Activated naive CD8-positive, alpha-beta T cell treated with anti-CD3 and anti-CD28 coated beads, Interleukin-2, amount 10 ng/mL, durations not matched to agents 7 days and 5 days (primary cell): ENCODE measurements around the gene MESP2. TPM values are rescaled to one million over a fixed set of nuclear protein-coding genes. Genes with fewer than 3 reads are reported as not detected.
A peak's percentile ranks its signal among the peaks of the same experiment; 100 is the strongest.

Experiments
- ATAC-seq: fragments of 150-1000 bp; cut with Tn5 transposase; one replicate; pipeline ENCODE4 v1.10.0; 2021; ENCODE audit warnings: low read depth, moderate library complexity
- POLR2A ChIA-PET: fragments of 350-600 bp; sonication (Branson Sonifier 250); formaldehyde crosslinking; loops from one replicate; lab custom pipeline; 2021; ENCODE audit warnings: antibody characterized with exemption; lab: Charles Lee
- DNase-seq: peaks from one replicate; pipeline ENCODE4 v3.0.0; 2021
- H3K27ac Mint-ChIP-seq: one replicate; pipeline ENCODE4 v1.8.0; 2022; ENCODE audit warnings: mild to moderate bottlenecking, mixed read lengths
- H3K27me3 Mint-ChIP-seq: one replicate; pipeline ENCODE4 v1.8.0; 2022; ENCODE audit warnings: mild to moderate bottlenecking, moderate library complexity, mixed read lengths
- H3K36me3 Mint-ChIP-seq: one replicate; pipeline ENCODE4 v1.8.0; 2021; ENCODE audit warnings: mild to moderate bottlenecking, mixed read lengths
- H3K4me1 Mint-ChIP-seq: one replicate; pipeline ENCODE4 v1.8.0; 2021; ENCODE audit warnings: mixed read lengths
- H3K4me3 Mint-ChIP-seq: one replicate; pipeline ENCODE4 v1.8.0; 2022; ENCODE audit warnings: mild to moderate bottlenecking, moderate library complexity, mixed read lengths
- H3K9me3 Mint-ChIP-seq: one replicate; pipeline ENCODE4 v1.8.0; 2021; ENCODE audit warnings: mixed read lengths
- total RNA-seq, 2 experiments: library from RNA; stranded (reverse); gene quantifications; one replicate each; pipeline ENCODE4 v1.2.3, GENCODE V29; 2021

MESP2 gene
- total RNA-seq, 2 experiments from 2014 or later, result not detected

DNA sequence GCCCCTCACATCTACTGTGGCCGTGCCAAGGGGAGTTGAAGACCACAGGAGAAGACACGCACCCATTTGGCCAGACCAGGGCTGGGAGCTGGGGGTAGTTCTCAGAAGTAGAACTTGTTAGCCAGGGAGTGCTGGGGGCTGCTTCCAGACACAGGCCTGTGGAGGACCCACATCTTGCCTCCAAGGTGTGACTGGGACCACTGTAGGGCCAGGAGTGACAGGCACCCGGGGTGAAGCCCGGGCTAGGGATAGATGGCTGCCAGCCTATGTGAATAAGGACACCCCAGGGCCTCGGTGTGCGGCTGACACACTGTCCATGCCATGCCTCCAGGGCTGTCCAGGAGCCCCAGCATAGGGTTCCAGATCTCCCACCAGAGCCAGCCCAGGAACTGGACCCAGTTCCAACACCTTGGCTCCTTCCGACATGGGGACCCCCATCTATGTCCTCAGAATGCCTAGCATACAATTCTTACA is 36.8 kb downstream of the MESP2 start:
- peaks cover 2% of the 10 kb centered on the region for H3K4me1 Mint-ChIP-seq
- DNase-seq (no peak), ATAC-seq (no peak)
- H3K4me3 Mint-ChIP-seq, result no peak overlapping the region
- H3K27ac Mint-ChIP-seq, result no peak overlapping the region
- H3K27me3 Mint-ChIP-seq, result peaks cover 32% of the 10 kb centered on the region
- H3K9me3 Mint-ChIP-seq, result no peaks in the 10 kb centered on the region
- peaks cover 7% of the 10 kb centered on the region for H3K36me3 Mint-ChIP-seq
- POLR2A ChIA-PET, result no interaction called here

DNA sequence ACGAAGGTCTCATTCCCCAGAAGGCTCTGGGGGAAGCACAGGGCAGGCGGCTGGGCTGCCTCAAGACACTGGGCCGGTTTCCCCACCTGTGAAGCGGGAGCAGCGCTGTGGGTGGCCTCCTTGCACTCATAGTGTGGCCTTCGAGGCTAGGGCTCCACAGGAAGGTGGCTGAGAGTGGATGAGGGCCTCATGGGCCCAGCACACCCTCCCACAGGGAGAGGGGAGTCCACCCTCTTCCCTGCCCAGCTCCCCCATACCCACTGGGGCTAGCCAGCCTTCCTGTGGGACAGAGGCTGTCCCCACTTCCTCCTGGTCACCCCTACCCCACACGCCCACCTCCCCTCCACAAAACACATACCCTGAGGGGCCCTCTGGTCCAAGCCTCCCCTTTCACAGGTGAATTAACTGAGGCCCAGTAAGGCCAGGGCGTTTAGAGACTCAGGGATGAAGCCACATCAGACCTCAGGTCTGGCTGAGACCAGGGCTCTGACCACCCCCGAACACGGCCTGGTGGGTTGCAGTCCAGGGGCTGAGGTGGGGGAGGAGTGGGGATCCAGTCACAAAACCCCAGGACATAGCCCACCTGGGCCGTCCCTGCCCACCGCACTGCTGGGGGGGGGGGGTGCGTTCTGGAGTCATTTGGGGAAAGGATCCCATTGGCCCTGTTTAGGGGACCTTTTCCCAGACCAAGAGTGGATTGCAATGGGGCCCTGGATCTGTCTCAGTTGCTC is 37.4 kb downstream of the MESP2 start:
- POLR2A ChIA-PET, result no interaction called here
- Mint-ChIP-seq H3K9me3 (no peaks in the 10 kb centered on the region), H3K27me3 (peaks cover 37% of the 10 kb centered on the region), H3K4me1 (peaks cover 2% of the 10 kb centered on the region), H3K36me3 (peaks cover 7% of the 10 kb centered on the region), H3K4me3 (no peak overlapping the region), H3K27ac (no peak overlapping the region)
- ATAC-seq (no peak), DNase-seq (no peak)

DNA sequence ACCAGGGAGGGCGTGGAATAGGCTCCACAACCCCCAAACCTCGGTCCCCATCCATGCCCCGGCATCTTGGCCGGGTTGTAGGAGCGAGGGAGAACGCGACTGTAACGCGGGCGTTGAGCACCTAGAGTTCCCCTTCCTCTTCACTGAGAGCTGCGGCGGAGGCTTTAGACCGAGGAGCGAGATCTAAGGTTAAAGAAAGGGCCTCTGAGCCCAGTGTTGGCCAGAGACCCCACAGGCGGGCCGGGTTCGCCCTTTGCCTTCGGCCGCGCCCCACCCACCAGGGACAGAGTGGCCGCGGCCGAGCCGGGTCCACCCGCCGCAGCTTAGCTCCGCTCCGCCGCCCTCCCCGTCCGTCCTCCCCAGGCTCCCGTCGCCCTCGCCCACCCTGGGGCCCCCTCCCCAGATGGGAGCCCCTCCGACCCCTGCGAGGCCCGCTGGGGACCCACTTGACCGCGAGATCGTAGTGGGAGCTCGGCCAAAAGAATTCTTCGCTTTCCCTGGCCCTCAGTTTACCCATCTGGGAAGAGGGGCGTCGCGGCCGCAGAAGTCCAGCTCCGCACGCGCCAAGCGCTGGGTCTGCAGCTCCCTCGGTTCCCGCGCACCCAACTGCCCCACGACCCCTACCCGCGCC is 38.1 kb downstream of the MESP2 start:
- Mint-ChIP-seq H3K9me3 (no peaks in the 10 kb centered on the region), H3K4me1 (peaks cover 2% of the 10 kb centered on the region), H3K36me3 (peaks cover 7% of the 10 kb centered on the region), H3K27me3 (peaks cover 37% of the 10 kb centered on the region), H3K4me3 (peak overlapping the region; percentile 41), H3K27ac (no peak overlapping the region)
- POLR2A ChIA-PET, result no interaction called here
- ATAC-seq (no peak), DNase-seq (no peak)

DNA sequence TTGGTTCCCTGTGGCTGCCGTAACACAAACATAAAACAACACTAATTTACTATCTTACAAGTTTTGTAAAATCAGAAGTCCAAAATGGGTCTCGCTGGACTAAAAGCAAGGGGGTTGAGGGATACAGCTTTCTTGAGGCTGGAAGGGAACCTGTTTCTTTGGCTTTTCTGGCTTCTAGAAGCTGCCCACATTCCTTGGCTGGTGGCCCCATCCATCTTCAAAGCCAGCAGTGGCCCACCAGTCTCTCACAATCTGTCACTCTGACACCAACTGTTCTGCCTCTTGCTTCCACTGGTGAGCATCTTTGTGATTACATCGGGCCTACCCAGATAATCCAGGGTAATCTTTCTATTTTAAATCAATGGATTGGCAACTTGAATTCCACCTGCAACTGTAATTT is 39.6 kb downstream of the MESP2 start:
- H3K4me1 Mint-ChIP-seq, result peaks cover 2% of the 10 kb centered on the region
- ATAC-seq, result no peak
- H3K9me3 Mint-ChIP-seq, result no peaks in the 10 kb centered on the region
- H3K4me3 Mint-ChIP-seq, result peak overlapping the region; percentile 64
- peaks cover 7% of the 10 kb centered on the region for H3K36me3 Mint-ChIP-seq
- no peak overlapping the region for H3K27ac Mint-ChIP-seq
- DNase-seq, result no peak
- POLR2A ChIA-PET, result no interaction called here
- peaks cover 40% of the 10 kb centered on the region for H3K27me3 Mint-ChIP-seq

DNA sequence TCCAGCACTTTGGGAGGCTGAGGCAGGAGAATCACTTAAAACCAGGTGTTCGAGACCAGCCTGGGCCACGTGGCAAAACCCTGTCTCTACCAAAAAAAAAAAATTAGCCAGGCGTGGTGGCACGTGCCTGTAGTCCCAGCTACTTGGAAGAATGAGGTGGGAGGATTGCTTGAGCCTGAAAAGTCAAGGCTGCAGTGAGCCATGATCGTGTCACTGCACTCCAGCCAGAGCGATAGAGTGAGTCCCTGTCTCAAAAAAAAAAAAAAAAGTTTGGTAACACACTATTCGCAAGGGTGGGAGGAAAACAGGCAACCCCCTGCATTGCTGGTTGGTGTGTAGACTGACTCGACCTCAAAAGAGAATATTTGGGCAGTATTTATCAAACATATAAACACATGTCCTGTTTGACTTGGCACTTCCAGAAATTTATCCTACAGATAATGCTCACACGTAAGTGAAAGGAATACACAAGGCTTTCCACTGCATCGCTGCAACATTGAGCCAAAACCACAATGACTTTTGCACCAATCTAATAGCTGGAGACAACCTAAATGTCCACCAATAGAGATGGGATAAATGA is 41.7 kb downstream of the MESP2 start:
- no peak overlapping the region for H3K27ac Mint-ChIP-seq
- peaks cover 2% of the 10 kb centered on the region for H3K4me1 Mint-ChIP-seq
- DNase-seq (no peak), ATAC-seq (no peak)
- H3K4me3 Mint-ChIP-seq, result no peak overlapping the region
- H3K27me3 Mint-ChIP-seq, result peaks cover 53% of the 10 kb centered on the region
- H3K36me3 Mint-ChIP-seq, result peaks cover 7% of the 10 kb centered on the region
- POLR2A ChIA-PET, result no interaction called here
- no peaks in the 10 kb centered on the region for H3K9me3 Mint-ChIP-seq

- Mint-ChIP-seq H3K9me3 (no peaks in the 10 kb centered on the region), H3K4me1 (peaks cover 2% of the 10 kb centered on the region), H3K36me3 (peaks cover 7% of the 10 kb centered on the region), H3K27me3 (peaks cover 53% of the 10 kb centered on the region), H3K4me3 (no peak overlapping the region), H3K27ac (no peak overlapping the region)
- DNase-seq, result no peak
- ATAC-seq, result no peak
- POLR2A ChIA-PET, result no interaction called here
Measured at GRCh38 chr15:89818287-89818686, 42.2 kb downstream of the MESP2 start.

DNA sequence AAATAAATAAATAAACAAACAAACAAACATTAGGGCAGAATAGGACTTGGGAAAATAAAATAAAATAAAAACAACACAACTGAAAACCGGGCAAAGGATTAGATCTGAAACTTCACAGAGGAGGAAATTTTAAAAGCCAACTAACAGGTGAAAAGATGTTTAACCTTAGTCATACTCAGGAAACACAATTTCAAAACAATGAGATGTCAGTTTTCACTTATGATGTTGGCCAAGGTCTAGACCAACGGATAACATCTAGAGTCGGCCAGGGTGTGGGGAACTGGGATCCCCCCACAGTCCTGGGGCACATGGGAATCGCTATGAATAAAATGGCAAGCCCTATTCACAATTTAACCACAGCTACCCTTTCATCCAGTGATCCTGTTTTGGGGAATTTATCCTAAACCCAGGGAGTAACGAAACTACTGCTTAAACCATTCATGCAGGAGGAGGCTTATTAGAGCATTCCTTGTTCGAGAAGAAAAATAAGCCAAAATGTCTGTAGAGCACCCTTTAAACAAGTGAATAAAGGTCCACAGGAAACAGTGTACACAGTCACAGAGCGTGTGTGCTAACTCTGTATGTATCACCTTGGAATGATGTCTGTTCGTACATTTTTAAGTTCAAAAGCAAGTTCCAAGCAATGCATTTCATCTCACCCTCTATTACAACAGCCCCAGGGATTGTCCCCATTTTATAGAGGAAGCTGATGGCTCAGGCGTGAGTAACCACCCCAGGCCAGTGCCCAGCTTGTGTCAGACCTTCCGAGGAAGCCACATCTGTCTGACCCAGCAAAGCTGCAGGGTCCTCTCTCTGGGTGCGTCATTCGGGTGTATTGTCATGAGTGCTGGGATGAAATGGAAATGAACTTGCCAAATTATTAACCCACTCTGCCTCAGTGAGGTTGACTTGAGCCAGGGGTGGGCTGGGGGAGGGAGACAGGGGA is 44.8 kb downstream of the MESP2 start:
- H3K36me3 Mint-ChIP-seq, result peaks cover 1% of the 10 kb centered on the region
- H3K27ac Mint-ChIP-seq, result no peak overlapping the region
- no peak overlapping the region for H3K4me3 Mint-ChIP-seq
- ATAC-seq (no peak), DNase-seq (no peak)
- H3K4me1 Mint-ChIP-seq, result peaks cover 1% of the 10 kb centered on the region
- POLR2A ChIA-PET, result no interaction called here
- H3K9me3 Mint-ChIP-seq, result no peaks in the 10 kb centered on the region
- H3K27me3 Mint-ChIP-seq, result peaks cover 41% of the 10 kb centered on the region

- H3K4me1 Mint-ChIP-seq, result peaks cover 1% of the 10 kb centered on the region
- POLR2A ChIA-PET, result no interaction called here
Measured at GRCh38 chr15:89822026-89822425, 45.9 kb downstream of the MESP2 start.

GRCh38 chr15:89822611-89822950 is 46.4 kb downstream of the MESP2 start:
- H3K27me3 Mint-ChIP-seq, result peaks cover 24% of the 10 kb centered on the region
- ATAC-seq (no peak), DNase-seq (no peak)
- no peak overlapping the region for H3K27ac Mint-ChIP-seq
- peaks cover 1% of the 10 kb centered on the region for H3K4me1 Mint-ChIP-seq
- H3K9me3 Mint-ChIP-seq, result no peaks in the 10 kb centered on the region
- POLR2A ChIA-PET, result no interaction called here
- H3K36me3 Mint-ChIP-seq, result no peaks in the 10 kb centered on the region
- H3K4me3 Mint-ChIP-seq, result no peak overlapping the region

More at GRCh38 chr15:89822026-89822425, 45.9 kb downstream of the MESP2 start:
- ATAC-seq (no peak), DNase-seq (no peak)
- Mint-ChIP-seq H3K36me3 (no peaks in the 10 kb centered on the region), H3K27ac (no peak overlapping the region), H3K4me3 (no peak overlapping the region), H3K9me3 (no peaks in the 10 kb centered on the region), H3K27me3 (peaks cover 30% of the 10 kb centered on the region)

DNA sequence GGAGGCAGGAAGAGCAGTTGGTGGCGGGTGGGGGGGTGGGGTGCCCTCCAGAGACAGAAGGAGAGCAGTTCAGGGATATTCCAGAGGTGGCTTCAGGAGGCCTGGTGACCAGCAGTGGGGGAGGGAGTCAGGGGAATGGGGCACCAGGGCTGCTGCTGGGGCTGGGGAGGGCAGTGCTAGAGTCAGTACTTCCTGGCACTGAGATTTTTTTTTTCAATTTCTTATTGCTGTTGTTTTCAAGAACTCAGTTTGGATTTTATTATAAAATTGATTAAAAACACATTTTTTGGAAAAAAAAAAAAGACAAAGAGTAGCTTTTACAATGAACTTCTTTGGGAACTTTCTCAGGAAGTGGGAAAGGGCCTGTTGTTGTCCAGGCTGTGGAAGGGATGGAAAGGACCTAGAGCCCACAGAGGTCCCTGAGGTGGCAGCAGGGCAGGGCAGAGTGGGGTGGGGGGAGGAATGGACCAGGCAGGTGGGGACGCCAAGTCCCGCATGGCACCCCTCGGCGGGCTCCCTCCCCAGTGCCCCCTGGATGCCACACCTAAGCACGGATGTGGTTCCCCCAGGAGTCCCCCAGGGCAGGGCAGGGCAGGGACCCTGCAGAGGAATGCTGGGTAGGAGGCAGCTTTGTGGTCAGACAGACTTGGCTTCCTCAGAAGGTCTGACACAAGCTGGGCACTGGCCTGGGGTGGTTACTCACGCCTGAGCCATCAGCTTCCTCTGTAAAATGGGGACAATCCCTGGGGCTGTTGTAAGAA is 47.0 kb downstream of the MESP2 start:
- peaks cover 1% of the 10 kb centered on the region for H3K4me1 Mint-ChIP-seq
- no peak for ATAC-seq

DNA sequence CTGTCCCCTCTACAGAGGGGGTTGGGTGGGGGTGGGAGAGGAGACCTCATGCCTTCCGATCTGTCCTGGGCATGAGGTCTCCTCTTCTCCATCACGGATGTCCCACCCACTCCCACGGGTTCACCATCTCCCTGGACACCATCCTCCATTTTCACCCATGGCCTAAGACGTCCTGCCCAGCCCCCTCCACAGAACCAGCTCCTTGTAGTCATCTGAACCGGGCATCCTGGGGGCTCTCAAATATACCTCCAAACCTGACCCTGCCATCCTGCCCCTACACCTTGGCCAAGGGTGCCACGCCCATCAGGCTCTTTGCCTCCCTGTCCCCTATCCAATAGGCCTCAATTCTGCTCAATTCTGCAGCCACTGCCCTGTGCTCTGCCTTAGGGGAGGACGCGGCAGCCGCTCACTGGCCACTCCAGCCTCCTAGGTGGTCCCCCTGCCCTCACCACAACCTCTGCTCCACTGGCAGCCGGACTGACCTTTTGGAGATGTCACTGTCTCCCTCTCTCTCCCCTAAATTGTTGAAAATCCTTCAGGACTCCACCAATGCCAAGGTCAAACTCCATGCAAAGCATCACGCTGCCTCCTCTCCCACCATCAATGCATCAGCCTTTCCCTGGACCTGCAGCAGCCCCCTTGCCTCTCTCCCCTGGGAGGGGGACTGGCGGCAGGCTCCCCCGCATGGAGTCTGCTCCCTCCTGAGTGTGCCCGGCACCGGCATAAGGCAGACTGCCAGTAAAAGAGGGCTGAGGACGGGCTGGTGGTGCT is 47.9 kb downstream of the MESP2 start:
- Mint-ChIP-seq H3K4me3 (no peak overlapping the region), H3K4me1 (peaks cover 1% of the 10 kb centered on the region), H3K27ac (no peak overlapping the region), H3K27me3 (peaks cover 17% of the 10 kb centered on the region), H3K36me3 (no peaks in the 10 kb centered on the region), H3K9me3 (no peaks in the 10 kb centered on the region)
- DNase-seq (no peak), ATAC-seq (no peak)
- POLR2A ChIA-PET, result no interaction called here

More for the DNA sequence above, 47.0 kb downstream of the MESP2 start:
- Mint-ChIP-seq H3K4me3 (no peak overlapping the region), H3K27ac (no peak overlapping the region), H3K27me3 (peaks cover 19% of the 10 kb centered on the region), H3K9me3 (no peaks in the 10 kb centered on the region), H3K36me3 (no peaks in the 10 kb centered on the region)
- no peak for DNase-seq
- POLR2A ChIA-PET, result no interaction called here

GRCh38 chr15:89824607-89824867 is 48.4 kb downstream of the MESP2 start:
- ATAC-seq (no peak), DNase-seq (no peak)
- Mint-ChIP-seq H3K27ac (no peak overlapping the region), H3K27me3 (peaks cover 17% of the 10 kb centered on the region), H3K9me3 (no peaks in the 10 kb centered on the region), H3K4me3 (no peak overlapping the region), H3K4me1 (peaks cover 1% of the 10 kb centered on the region), H3K36me3 (no peaks in the 10 kb centered on the region)
- POLR2A ChIA-PET, result no interaction called here
